NCI-H1436 (cell line): Measurements from ENCODE around the gene ARID4A.
"Not testable (repeated sequence)": the region's sequence is repeated elsewhere in the genome, so short reads cannot be mapped to it uniquely, and the experiment has no call there.

Source experiments
- DNase-seq: peaks from one replicate; lab custom pipeline; 2025; lab: John Stamatoyannopoulos, UW

The ARID4A gene

GRCh38 chr14:58362272-58362671 is 63.9 kb downstream of the ARID4A start:
- not testable (repeated sequence) for DNase-seq

- DNase-seq, result peak; percentile 29
Observed at GRCh38 chr14:58362798-58363412, 64.5 kb downstream of the ARID4A start.

DNA sequence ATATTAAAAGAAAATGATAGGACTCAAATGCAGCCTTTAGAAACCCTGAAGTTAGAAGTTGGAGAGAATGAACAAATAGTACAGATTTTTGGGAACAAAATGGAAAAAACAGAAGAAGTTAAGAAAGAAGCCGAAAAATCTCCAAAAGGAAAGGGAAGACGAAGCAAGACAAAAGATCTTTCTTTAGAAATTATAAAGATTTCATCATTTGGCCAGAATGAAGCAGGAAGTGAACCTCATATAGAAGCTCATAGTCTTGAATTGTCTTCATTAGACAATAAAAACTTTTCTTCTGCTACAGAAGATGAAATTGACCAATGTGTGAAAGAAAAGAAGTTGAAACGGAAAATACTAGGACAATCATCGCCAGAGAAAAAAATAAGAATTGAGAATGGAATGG is 66.0 kb downstream of the ARID4A start:
- DNase-seq, result no peak

DNA sequence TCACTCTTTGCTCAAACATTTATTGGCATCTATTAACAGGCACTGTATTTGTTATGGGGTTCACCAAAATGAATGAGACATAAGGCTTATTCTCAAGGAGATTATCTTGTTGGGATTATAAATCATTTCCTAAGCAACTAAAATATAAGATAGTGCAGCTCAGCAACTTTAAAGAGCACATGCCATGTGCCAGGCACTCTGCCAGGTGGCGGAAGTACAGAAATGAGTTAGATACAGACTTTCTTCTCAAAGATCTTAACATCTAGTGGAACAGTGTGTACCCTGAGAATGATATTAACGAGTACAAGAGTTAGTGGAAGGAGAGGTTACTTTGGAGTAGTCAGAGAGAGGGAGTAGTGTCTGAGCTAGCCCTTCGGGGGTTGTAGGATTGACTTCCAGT is 68.9 kb downstream of the ARID4A start:
- no peak for DNase-seq

- no peak for DNase-seq
Observed at GRCh38 chr14:58368956-58369355, 70.6 kb downstream of the ARID4A start.

DNA sequence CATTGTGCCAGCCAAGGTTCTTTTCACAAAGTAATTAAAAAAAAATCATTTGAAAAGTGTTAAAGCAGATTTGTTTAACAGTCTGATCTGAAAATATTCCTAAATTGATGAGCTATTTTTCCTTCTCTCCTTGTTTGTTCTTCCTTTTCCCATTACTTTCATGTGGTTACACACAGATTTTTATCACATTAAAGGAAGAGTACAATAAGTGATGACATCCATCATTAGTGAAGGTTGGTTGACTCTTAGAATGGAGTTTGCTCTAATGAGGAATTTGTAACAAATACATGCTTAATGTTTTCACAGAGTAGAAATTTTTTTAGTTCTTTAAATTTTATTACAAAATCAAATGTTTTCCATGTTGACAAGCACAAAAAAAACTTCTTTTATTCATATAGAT is 78.4 kb downstream of the ARID4A start:
- DNase-seq, result no peak

DNA sequence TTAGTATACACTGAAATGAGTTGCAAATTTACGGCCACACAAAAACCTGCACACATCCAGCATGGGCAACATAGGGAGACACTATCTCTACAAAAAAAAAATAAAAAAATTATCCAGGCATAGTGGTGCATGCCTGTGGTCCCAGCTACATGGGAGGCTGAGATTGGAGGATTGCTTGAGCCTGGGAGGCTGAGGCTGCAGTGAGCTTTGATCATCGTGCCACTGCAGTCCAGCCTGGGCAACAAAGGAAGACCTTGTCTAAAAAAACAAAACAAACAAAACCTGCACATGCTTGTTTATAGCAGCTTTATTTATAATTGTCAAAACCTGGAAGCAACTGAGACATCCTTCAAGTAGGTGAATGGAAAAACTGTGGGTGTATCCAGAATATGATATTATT is 92.5 kb downstream of the ARID4A start:
- DNase-seq, result no peak

GRCh38 chr14:58395562-58395811 is 97.1 kb downstream of the ARID4A start:
- DNase-seq, result no peak

GRCh38 chr14:58395812-58396788 is 97.7 kb downstream of the ARID4A start, which contains the start of gene TOMM20L:
Gene TOMM20L (plus strand): TSS chr14:58395930. CDS start chr14:58395958, 28 bp downstream.
- peak; percentile 34 for DNase-seq

DNA sequence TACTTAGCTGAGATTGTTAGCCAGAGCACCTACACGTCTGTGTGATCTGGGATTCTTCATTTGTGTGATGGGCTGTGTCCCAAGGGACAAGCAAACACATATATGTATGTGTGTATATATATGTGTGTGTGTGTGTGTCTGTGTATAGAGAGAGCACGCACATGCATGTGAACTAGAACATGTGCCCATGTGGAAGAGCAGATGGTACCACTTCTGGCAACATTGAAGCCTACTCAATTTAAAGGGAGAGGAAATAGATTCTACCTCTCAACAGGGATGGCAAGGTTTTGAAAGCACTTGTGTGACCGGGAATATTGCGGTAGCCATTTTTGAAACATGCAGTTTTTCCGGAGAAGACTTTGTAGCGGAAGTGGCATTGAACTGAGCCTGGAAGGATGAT is 98.8 kb downstream of the ARID4A start:
- no peak for DNase-seq

DNA sequence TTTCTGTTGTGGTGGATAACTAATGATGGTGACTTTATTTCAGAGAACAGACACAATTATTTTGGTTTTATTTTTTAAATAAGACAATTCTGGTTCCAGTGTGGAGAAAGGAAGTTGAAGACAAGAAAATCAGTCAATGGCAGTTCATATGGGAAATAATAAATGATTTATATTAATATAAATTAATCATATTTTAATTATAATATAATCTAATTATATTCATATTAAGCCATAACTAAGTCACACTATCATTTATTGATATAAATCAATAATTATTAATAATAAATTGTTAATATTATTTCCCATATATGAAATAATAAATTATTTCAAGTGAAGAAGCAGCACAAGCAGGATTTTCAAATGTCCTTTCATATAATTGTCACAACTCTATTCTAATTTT is 100.1 kb downstream of the ARID4A start:
- no peak for DNase-seq

GRCh38 chr14:58398895-58399294 is 100.5 kb downstream of the ARID4A start:
- no peak for DNase-seq

- DNase-seq, result no peak
Observed at GRCh38 chr14:58401587-58401986, 103.2 kb downstream of the ARID4A start.

- DNase-seq, result no peak
Observed at GRCh38 chr14:58408681-58409215, 110.4 kb downstream of the ARID4A start.

DNA sequence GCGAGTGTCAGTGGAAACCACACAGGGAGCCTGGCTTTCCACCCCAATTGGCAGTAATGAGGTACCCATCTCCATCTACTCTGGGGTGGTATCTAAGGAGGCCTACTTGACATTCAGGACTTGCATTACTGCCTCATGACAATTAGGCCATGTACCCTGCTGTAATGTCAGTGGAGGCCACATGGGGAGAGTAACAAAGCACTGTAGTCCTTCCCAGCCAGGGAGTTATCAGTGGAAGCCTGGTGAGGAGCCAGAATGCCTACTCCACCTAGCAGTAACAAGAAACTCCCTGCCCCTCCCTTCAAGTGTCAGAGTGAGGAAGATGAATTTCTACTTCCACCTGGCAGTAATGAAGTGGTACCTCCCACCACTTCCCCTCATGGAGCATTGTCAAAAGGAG is 116.5 kb downstream of the ARID4A start:
- DNase-seq, result no peak

- no peak for DNase-seq
Observed at GRCh38 chr14:58415636-58416547, 117.5 kb downstream of the ARID4A start.

GRCh38 chr14:58416934-58417333 is 118.6 kb downstream of the ARID4A start:
- not testable (repeated sequence) for DNase-seq
